Breast epithelium (tissue), 4 donors: ENCODE results near the gene C1orf210. TPM values are rescaled to one million over a fixed set of nuclear protein-coding genes. Genes with fewer than 3 reads are reported as not detected.

Experiments
- DNase-seq, 2 donors: peaks; one replicate each; pipeline ENCODE4 v3.0.0-alpha.2; 2019; ENCODE audit warnings: low spot score in 2 of 2
- H3K27ac ChIP-seq, 2 donors: fragments of 200-600 bp; sonication (generic) in 1 of 2; one replicate each; pipeline ENCODE4 v1.5.1; 2016 to 2019; ENCODE audit warnings: mild to moderate bottlenecking in 1 of 2
- H3K27me3 ChIP-seq, 2 donors: fragments of 200-600 bp; sonication (generic) in 1 of 2; one replicate each; pipeline versions ENCODE4 v1.5.1 to v1.6.0; 2017 to 2019; ENCODE audit warnings: control low read depth in 1 of 2, mild to moderate bottlenecking in 1 of 2
- H3K36me3 ChIP-seq: fragments of 200-600 bp; one replicate; pipeline ENCODE4 v1.5.1; 2019
- H3K4me1 ChIP-seq, 2 donors: fragments of 200-600 bp; sonication (generic); one replicate each; pipeline ENCODE4 v1.5.1; 2016 to 2019; ENCODE audit warnings: control low read depth in 1 of 2
- H3K4me3 ChIP-seq, 3 donors: fragments of 200-600 bp; sonication (generic); 1 replicate in 2 of 3; 2 replicates in 1 of 3; pipeline ENCODE4 v1.5.1; 2016 to 2019; ENCODE audit warnings: mild to moderate bottlenecking in 3 of 3, moderate library complexity in 2 of 3
- H3K9me3 ChIP-seq, 2 donors: fragments of 200-600 bp; sonication (generic) in 1 of 2; one replicate each; pipeline ENCODE4 v1.5.1; 2016 to 2019; ENCODE audit warnings: control low read depth in 1 of 2
- POLR2A ChIP-seq: fragments of 450-650 bp; IDR thresholded peaks from one replicate; pipeline ENCODE4 v1.6.1; 2016; ENCODE audit warnings: antibody characterized with exemption, mild to moderate bottlenecking, moderate library complexity
- POLR2AphosphoS5 ChIP-seq, 3 donors: sonication (generic); formaldehyde crosslinking; IDR thresholded peaks; one replicate each; pipeline ENCODE4 v1.6.1; 2017; ENCODE audit warnings: antibody characterized with exemption in 3 of 3
- intact Hi-C: fragments of 100-400 bp; cut with DNase I; formaldehyde crosslinking; loops from one replicate; pipeline ENCODE4 v1.15.1; 2023; ENCODE audit warnings: low total_unique reads
- total RNA-seq, 3 donors: library from RNA; depleted of rRNA; stranded (reverse); fragments of >200 nt; gene quantifications; one replicate each; pipeline ENCODE4 v1.1.0, GENCODE V29; 2016
- TF ChIP-seq, protein P1 (sequence below), 3 donors: fragments of 450-650 bp; IDR thresholded peaks; one replicate each; pipeline ENCODE4 v1.5.1; 2016 to 2017; ENCODE audit warnings: antibody characterized with exemption in 3 of 3, mild to moderate bottlenecking in 3 of 3, moderate library complexity in 3 of 3

Gene C1orf210
- total RNA-seq, 3 donors from 2014 or later, result 7.2 to 31.3 TPM; not detected in 1

- H3K4me3 ChIP-seq, result peak overlapping the region in 2 of 3 donors; percentile 61 to 70
- TF ChIP-seq, protein P1, sequence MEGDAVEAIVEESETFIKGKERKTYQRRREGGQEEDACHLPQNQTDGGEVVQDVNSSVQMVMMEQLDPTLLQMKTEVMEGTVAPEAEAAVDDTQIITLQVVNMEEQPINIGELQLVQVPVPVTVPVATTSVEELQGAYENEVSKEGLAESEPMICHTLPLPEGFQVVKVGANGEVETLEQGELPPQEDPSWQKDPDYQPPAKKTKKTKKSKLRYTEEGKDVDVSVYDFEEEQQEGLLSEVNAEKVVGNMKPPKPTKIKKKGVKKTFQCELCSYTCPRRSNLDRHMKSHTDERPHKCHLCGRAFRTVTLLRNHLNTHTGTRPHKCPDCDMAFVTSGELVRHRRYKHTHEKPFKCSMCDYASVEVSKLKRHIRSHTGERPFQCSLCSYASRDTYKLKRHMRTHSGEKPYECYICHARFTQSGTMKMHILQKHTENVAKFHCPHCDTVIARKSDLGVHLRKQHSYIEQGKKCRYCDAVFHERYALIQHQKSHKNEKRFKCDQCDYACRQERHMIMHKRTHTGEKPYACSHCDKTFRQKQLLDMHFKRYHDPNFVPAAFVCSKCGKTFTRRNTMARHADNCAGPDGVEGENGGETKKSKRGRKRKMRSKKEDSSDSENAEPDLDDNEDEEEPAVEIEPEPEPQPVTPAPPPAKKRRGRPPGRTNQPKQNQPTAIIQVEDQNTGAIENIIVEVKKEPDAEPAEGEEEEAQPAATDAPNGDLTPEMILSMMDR (IDR thresholded peaks at IDR 0.05), result no peak
- TF ChIP-seq POLR2AphosphoS5 (IDR thresholded peaks at IDR 0.05) (no peak), POLR2A (no peak)
- peak overlapping the region; percentile 63 to 76 for H3K27ac ChIP-seq
- H3K4me1 ChIP-seq, result no peaks in the 10 kb centered on the region
- no peaks in the 10 kb centered on the region for H3K9me3 ChIP-seq
- H3K27me3 ChIP-seq, result no peaks in the 10 kb centered on the region
- no peaks in the 10 kb centered on the region for H3K36me3 ChIP-seq
- peak in 1 of 2 donors; percentile 46 for DNase-seq
- intact Hi-C loops, result no loop called here
Measured at GRCh38 chr1:43286115-43286514, 734 bp upstream of the C1orf210 start.

GRCh38 chr1:43284546-43285110, 753 bp downstream of the C1orf210 start:
- no peak for TF ChIP-seq POLR2AphosphoS5 (IDR thresholded peaks at IDR 0.05)
- TF ChIP-seq POLR2A, result no peak
- TF ChIP-seq, protein P1 (IDR thresholded peaks at IDR 0.05), result no peak
- Histone ChIP-seq H3K27me3 (no peaks in the 10 kb centered on the region), H3K27ac (peak overlapping the region; percentile 63 to 76), H3K4me1 (no peaks in the 10 kb centered on the region), H3K36me3 (no peaks in the 10 kb centered on the region), H3K9me3 (no peaks in the 10 kb centered on the region), H3K4me3 (peak overlapping the region in 2 of 3 donors; percentile 61 to 70)
- intact Hi-C loops, result no loop called here
- peak in 1 of 2 donors; percentile 10 for DNase-seq

GRCh38 chr1:43284065-43284464, 1.3 kb downstream of the C1orf210 start:
- no peaks in the 10 kb centered on the region for H3K36me3 ChIP-seq
- no peaks in the 10 kb centered on the region for H3K9me3 ChIP-seq
- H3K27ac ChIP-seq, result no peak overlapping the region
- DNase-seq, result peak in 1 of 2 donors; percentile 41
- TF ChIP-seq, protein P1 (IDR thresholded peaks at IDR 0.05), result no peak
- TF ChIP-seq POLR2A, result no peak
- no peak for TF ChIP-seq POLR2AphosphoS5 (IDR thresholded peaks at IDR 0.05)
- intact Hi-C loops, result no loop called here
- H3K4me3 ChIP-seq, result peak overlapping the region in 1 of 3 donors; percentile 61
- H3K4me1 ChIP-seq, result no peaks in the 10 kb centered on the region
- H3K27me3 ChIP-seq, result no peaks in the 10 kb centered on the region

- no peaks in the 10 kb centered on the region for H3K4me1 ChIP-seq
- no peak overlapping the region for H3K27ac ChIP-seq
- no peaks in the 10 kb centered on the region for H3K27me3 ChIP-seq
- no peaks in the 10 kb centered on the region for H3K9me3 ChIP-seq
- intact Hi-C loops, result no loop called here
- peak in 1 of 2 donors; percentile 17 for DNase-seq
- TF ChIP-seq, protein P1 (IDR thresholded peaks at IDR 0.05), result no peak
- TF ChIP-seq POLR2A, result no peak
- no peak for TF ChIP-seq POLR2AphosphoS5 (IDR thresholded peaks at IDR 0.05)
- H3K4me3 ChIP-seq, result no peak overlapping the region
- H3K36me3 ChIP-seq, result no peaks in the 10 kb centered on the region
Measured at GRCh38 chr1:43282220-43283195, 2.9 kb downstream of the C1orf210 start.

GRCh38 chr1:43280692-43281091, 4.7 kb downstream of the C1orf210 start:
- H3K9me3 ChIP-seq, result no peaks in the 10 kb centered on the region
- peak in 1 of 2 donors; percentile 7 for DNase-seq
- intact Hi-C loops, result no loop called here
- no peaks in the 10 kb centered on the region for H3K27me3 ChIP-seq
- no peak overlapping the region for H3K27ac ChIP-seq
- TF ChIP-seq POLR2AphosphoS5 (IDR thresholded peaks at IDR 0.05), result no peak
- no peak for TF ChIP-seq POLR2A
- TF ChIP-seq, protein P1 (IDR thresholded peaks at IDR 0.05), result no peak
- H3K4me3 ChIP-seq, result no peak overlapping the region
- H3K4me1 ChIP-seq, result no peaks in the 10 kb centered on the region
- H3K36me3 ChIP-seq, result no peaks in the 10 kb centered on the region
